NCI-H748 (cell line): ENCODE results near the gene ATF4.
A peak's percentile ranks its signal among the peaks of the same experiment; 100 is the strongest.

Source experiments
- DNase-seq: peaks from one replicate; lab custom pipeline; 2025; ENCODE audit not compliant: unreplicated experiment; lab: John Stamatoyannopoulos, UW

The ATF4 gene

DNA sequence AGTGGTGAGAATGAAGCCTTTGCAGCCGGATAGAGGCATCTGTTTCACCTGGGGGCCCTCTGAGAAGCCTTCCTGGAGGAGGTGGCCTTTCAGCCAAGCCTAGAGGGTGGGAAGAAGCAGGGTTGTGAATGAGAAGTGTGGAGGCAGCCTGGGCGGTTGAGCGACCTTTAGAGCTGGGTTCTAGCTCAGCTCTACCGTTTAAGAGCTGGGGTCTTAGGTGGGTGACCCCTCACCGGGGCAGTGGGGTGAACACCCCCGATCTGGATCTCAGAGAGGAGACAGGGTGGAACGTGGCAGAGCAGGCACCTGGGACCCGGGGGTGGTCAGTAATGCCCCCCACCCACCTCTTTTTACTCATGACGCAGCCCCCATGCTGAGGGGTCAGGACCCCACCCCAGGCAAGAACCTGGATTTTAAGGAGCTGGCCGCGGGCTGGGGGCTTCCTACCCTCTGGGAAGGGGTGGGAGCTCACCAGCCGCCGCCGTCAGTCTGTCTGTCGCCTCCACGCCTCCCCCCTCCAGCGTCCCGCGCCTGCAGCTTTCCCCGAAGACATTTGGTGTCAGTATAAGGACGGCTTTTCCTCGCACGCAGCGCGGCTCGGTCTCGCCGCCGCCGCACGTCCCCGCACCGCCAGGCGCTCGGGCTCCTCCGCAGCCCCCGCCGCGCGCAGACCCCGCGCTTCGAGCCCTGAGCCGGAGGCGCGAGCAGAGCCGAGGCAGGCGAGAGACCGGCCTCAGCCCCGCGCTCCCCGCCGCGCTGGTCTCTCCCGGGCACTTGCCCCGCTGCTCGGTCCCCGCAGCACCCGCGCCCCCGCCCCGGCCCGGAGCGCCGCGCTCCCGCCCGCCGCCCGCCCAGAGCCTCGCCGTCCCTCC lies 36.8 kb downstream of the ATF4 start:
- DNase-seq: peak; percentile 33

- no peak for DNase-seq
These were observed 37.9 kb downstream of the ATF4 start for GRCh38 chr22:39558254-39558727.

GRCh38 chr22:39558950-39559349 lies 38.6 kb downstream of the ATF4 start:
- no peak for DNase-seq

GRCh38 chr22:39559456-39560105 lies 39.2 kb downstream of the ATF4 start:
- DNase-seq: no peak

GRCh38 chr22:39560127-39560526 lies 39.8 kb downstream of the ATF4 start:
- DNase-seq: no peak

GRCh38 chr22:39562839-39563489 lies 42.6 kb downstream of the ATF4 start:
- no peak for DNase-seq

- DNase-seq: no peak
These were observed 43.4 kb downstream of the ATF4 start for GRCh38 chr22:39563571-39564428.

- no peak for DNase-seq
These were observed 45.1 kb downstream of the ATF4 start for GRCh38 chr22:39565414-39565944.

GRCh38 chr22:39567135-39567946 lies 47.0 kb downstream of the ATF4 start:
- DNase-seq: no peak

DNA sequence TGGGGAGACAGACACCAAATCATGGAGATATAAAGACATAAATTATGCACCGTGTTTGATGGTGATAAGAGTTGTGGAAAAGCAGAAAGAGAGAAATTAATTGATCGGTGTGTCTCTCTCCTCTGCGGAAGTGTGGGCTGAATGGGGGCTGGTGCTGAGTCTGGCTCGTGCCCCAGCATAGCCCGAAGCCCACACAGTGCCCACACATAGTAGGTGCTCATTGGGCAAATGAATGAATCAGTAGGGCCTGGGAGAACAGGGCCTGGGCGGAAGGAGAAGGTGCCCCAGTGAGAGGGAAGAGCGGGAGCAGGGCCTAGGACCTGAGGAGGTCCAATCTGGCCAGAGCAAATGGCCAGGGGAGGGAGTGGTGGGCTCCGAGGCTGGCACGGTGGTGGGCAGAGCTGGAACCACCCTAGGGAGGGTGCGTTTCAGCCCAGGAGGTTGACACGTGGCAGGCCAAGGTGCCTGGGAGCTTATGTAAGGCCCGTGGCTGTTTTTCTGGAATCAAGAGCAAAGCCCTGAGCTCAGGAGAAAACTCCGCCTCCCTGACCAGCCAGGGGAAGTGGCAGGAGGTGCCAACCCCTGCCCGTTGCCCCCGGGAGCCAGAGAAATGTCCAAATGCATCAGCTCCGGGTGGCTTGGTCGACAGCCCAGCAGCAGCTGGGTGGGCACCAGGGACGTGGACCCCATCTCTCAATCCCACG lies 48.1 kb downstream of the ATF4 start:
- DNase-seq: no peak

- no peak for DNase-seq
These were observed 48.7 kb downstream of the ATF4 start for GRCh38 chr22:39569066-39569465.

GRCh38 chr22:39570226-39570625 lies 49.9 kb downstream of the ATF4 start:
- no peak for DNase-seq

GRCh38 chr22:39570665-39571064 lies 50.3 kb downstream of the ATF4 start, which contains the start of gene CACNA1I:
TSS of gene CACNA1I (plus strand) at chr22:39570753. CDS start at chr22:39570753, 0 bp downstream.
- no peak for DNase-seq

- DNase-seq: no peak
These were observed 51.2 kb downstream of the ATF4 start for GRCh38 chr22:39571538-39571937.
